ENCODE measurements around the gene PSTPIP1. TPM values are rescaled to one million over a fixed set of nuclear protein-coding genes. Genes with fewer than 3 reads are reported as not detected.

PSTPIP1 gene
- total RNA-seq, 1 donor from 2014 or later, result 42.7 TPM

DNA sequence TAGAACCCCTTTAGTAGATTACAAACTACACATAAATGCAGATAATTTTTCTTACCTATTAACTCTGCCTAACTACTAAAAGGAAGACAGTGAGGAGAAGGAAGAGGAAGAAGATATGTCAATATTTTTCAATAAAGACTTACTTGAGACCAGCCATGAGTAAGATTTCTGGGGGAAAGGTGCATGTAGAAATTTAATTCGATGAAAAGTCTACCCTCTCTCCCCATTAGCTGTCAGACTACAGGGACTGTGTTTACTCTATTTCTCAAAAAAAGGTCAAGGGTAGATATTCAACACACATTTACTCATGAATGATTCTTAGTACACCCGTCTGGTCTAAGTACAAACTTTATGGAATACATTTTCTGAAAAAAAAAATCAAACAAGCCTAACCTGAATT is 69.1 kb downstream of the PSTPIP1 start:
- CTCF ChIA-PET, result interaction anchor here (0.9 kb wide), 1 partner anchor 9 kb away, joined by 3 read pairs; no protein-coding TSS in a partner anchor
- no peaks in the 10 kb centered on the region for H3K9me3 Mint-ChIP-seq

GRCh38 chr15:77064539-77065308 is 69.8 kb downstream of the PSTPIP1 start:
- intact Hi-C loops (cut with micrococcal nuclease), result loop anchor here (10.0 kb wide), 1 partner anchor 750 kb away; the partner anchor contains the start of gene ETFA
- H3K27ac Mint-ChIP-seq, result peak overlapping the region; percentile 66
- H3K4me3 Mint-ChIP-seq, result no peak overlapping the region
- peaks cover 23% of the 10 kb centered on the region for H3K36me3 Mint-ChIP-seq (ENCODE audit: low read depth)
- POLR2A ChIA-PET, result interaction anchor here (0.6 kb wide), 1 partner anchor 373 kb away, joined by 3 read pairs; no protein-coding TSS in a partner anchor
- CTCF ChIA-PET, result interaction anchor here (0.9 kb wide), 1 partner anchor 10 kb away, joined by 3 read pairs; no protein-coding TSS in a partner anchor
- no peaks in the 10 kb centered on the region for H3K9me3 Mint-ChIP-seq
- ATAC-seq (ENCODE audit: low read depth) (no peak), DNase-seq (no peak)
- H3K27me3 Mint-ChIP-seq, result no peaks in the 10 kb centered on the region
- TF ChIP-seq, protein P1, sequence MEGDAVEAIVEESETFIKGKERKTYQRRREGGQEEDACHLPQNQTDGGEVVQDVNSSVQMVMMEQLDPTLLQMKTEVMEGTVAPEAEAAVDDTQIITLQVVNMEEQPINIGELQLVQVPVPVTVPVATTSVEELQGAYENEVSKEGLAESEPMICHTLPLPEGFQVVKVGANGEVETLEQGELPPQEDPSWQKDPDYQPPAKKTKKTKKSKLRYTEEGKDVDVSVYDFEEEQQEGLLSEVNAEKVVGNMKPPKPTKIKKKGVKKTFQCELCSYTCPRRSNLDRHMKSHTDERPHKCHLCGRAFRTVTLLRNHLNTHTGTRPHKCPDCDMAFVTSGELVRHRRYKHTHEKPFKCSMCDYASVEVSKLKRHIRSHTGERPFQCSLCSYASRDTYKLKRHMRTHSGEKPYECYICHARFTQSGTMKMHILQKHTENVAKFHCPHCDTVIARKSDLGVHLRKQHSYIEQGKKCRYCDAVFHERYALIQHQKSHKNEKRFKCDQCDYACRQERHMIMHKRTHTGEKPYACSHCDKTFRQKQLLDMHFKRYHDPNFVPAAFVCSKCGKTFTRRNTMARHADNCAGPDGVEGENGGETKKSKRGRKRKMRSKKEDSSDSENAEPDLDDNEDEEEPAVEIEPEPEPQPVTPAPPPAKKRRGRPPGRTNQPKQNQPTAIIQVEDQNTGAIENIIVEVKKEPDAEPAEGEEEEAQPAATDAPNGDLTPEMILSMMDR (IDR thresholded peaks at IDR 0.05), result no peak
- H3K4me1 Mint-ChIP-seq, result peaks cover 88% of the 10 kb centered on the region

More for the DNA sequence above, 69.1 kb downstream of the PSTPIP1 start:
- Mint-ChIP-seq H3K27ac (peak overlapping the region; percentile 66), H3K4me3 (peak overlapping the region; percentile 36), H3K4me1 (peaks cover 88% of the 10 kb centered on the region), H3K36me3 (ENCODE audit: low read depth) (peaks cover 19% of the 10 kb centered on the region), H3K27me3 (no peaks in the 10 kb centered on the region)
- POLR2A ChIA-PET, result no interaction called here
- intact Hi-C loops (cut with micrococcal nuclease), result loop anchor here (10.0 kb wide), 1 partner anchor 749 kb away; the partner anchor contains the start of gene ETFA
- TF ChIP-seq, protein P1 (IDR thresholded peaks at IDR 0.05), result no peak
- ATAC-seq (ENCODE audit: low read depth) (no peak), DNase-seq (no peak)

- intact Hi-C loops (cut with micrococcal nuclease), result loop anchor here (10.0 kb wide), 1 partner anchor 752 kb away; the partner anchor contains the start of gene ETFA
- Mint-ChIP-seq H3K4me1 (peaks cover 81% of the 10 kb centered on the region), H3K9me3 (no peaks in the 10 kb centered on the region), H3K4me3 (peak overlapping the region; percentile 69), H3K27me3 (no peaks in the 10 kb centered on the region), H3K27ac (peak overlapping the region; percentile 89), H3K36me3 (ENCODE audit: low read depth) (peaks cover 19% of the 10 kb centered on the region)
- TF ChIP-seq, protein P1 (IDR thresholded peaks at IDR 0.05), result no peak
- ATAC-seq (ENCODE audit: low read depth), result no peak
- ChIA-PET CTCF (no interaction called here), POLR2A (interaction anchor here (0.6 to 1.7 kb wide), 5 partner anchors 15 to 811 kb away, joined by 3 to 14 read pairs (median 3); no protein-coding TSS in a partner anchor)
- no peak for DNase-seq
Observed at GRCh38 chr15:77066971-77067690, 72.2 kb downstream of the PSTPIP1 start.

GRCh38 chr15:77067691-77068367 is 72.9 kb downstream of the PSTPIP1 start:
- Mint-ChIP-seq H3K36me3 (ENCODE audit: low read depth) (peaks cover 17% of the 10 kb centered on the region), H3K9me3 (no peaks in the 10 kb centered on the region), H3K4me1 (peaks cover 76% of the 10 kb centered on the region), H3K27ac (peak overlapping the region; percentile 89), H3K4me3 (peak overlapping the region; percentile 69), H3K27me3 (no peaks in the 10 kb centered on the region)
- DNase-seq (no peak), ATAC-seq (ENCODE audit: low read depth) (no peak)
- POLR2A ChIA-PET, result interaction anchor here (0.5 to 1.7 kb wide), 4 partner anchors 14 to 353 kb away, joined by 3 to 14 read pairs (median 6); partner anchors contain the start of gene HMG20A
- CTCF ChIA-PET, result interaction anchor here (1.1 kb wide), 1 partner anchor 14 kb away, joined by 3 read pairs; no protein-coding TSS in a partner anchor
- TF ChIP-seq, protein P1 (IDR thresholded peaks at IDR 0.05), result no peak
- intact Hi-C loops (cut with micrococcal nuclease), result loop anchor here (10.0 kb wide), 1 partner anchor 753 kb away; the partner anchor contains the start of gene ETFA
